HEK293T (cell line): Measurements from ENCODE around the gene CALHM6.

Source experiments
- ARNT ChIP-seq: fragments of 450-650 bp; IDR thresholded peaks from 2 replicates; pipeline ENCODE4 v1.6.1; 2017; ENCODE audit warnings: mild to moderate bottlenecking
- BHLHE40 ChIP-seq: fragments of 450-650 bp; IDR thresholded peaks from 2 replicates; pipeline ENCODE4 v1.6.1; 2016; ENCODE audit warnings: mild to moderate bottlenecking, moderate library complexity, borderline replicate concordance
- CTBP1 ChIP-seq: fragments of 450-650 bp; IDR thresholded peaks from 2 replicates; pipeline ENCODE4 v1.6.1; 2016; ENCODE audit warnings: borderline replicate concordance
- ELF4 ChIP-seq: fragments of 450-650 bp; IDR thresholded peaks from 2 replicates; pipeline ENCODE4 v1.6.1; 2017; ENCODE audit warnings: antibody characterized with exemption
- FOXA1 ChIP-seq: fragments of 450-650 bp; IDR thresholded peaks from 2 replicates; pipeline ENCODE4 v1.6.1; 2016; ENCODE audit warnings: mild to moderate bottlenecking
- FOXM1 ChIP-seq: fragments of 450-650 bp; IDR thresholded peaks from 2 replicates; pipeline ENCODE4 v1.6.1; 2017; ENCODE audit warnings: mild to moderate bottlenecking, borderline replicate concordance
- LEF1 ChIP-seq: fragments of 450-650 bp; IDR thresholded peaks from 2 replicates; pipeline ENCODE4 v1.6.1; 2017; ENCODE audit warnings: mild to moderate bottlenecking, borderline replicate concordance
- NFRKB ChIP-seq: fragments of 450-650 bp; IDR thresholded peaks from 2 replicates; pipeline ENCODE4 v1.6.1; 2016; ENCODE audit warnings: mild to moderate bottlenecking, moderate library complexity
- PKNOX1 ChIP-seq: fragments of 450-650 bp; IDR thresholded peaks from 2 replicates; pipeline ENCODE4 v1.6.1; 2016
- SP1 ChIP-seq: fragments of 450-650 bp; IDR thresholded peaks from 2 replicates; pipeline ENCODE4 v1.6.1; 2017
- SUZ12 ChIP-seq: fragments of 450-650 bp; IDR thresholded peaks from 2 replicates; pipeline ENCODE4 v1.6.1; 2016; ENCODE audit warnings: mild to moderate bottlenecking
- TARDBP ChIP-seq: fragments of 450-650 bp; IDR thresholded peaks from 2 replicates; pipeline ENCODE4 v1.6.1; 2016
- ZNF384 ChIP-seq: fragments of 450-650 bp; IDR thresholded peaks from 2 replicates; pipeline ENCODE4 v1.6.1; 2016

- TF ChIP-seq CTBP1 (no peak), LEF1 (no peak), TARDBP (no peak), SUZ12 (no peak), SP1 (no peak), BHLHE40 (no peak), NFRKB (no peak), PKNOX1 (no peak), ZNF384 (no peak), ELF4 (no peak), ARNT (no peak), FOXA1 (no peak), FOXM1 (no peak)
These were observed 21.6 kb upstream of the CALHM6 start for GRCh38 chr6:116439522-116440051.
